GM10266 (cell line): ENCODE data around the gene NAPEPLD.

Experiments
- DNase-seq: peaks from one replicate; pipeline ENCODE4 v3.0.0; 2012; ENCODE audit errors: extremely low spot score
- TF ChIP-seq, protein P1 (sequence below): IDR thresholded peaks from 2 replicates; pipeline ENCODE4 v1.5.1; 2012; ENCODE audit warnings: mild to moderate bottlenecking, low read depth; ENCODE audit not compliant: control insufficient read depth, insufficient read depth; ENCODE audit errors: missing control alignments

Gene NAPEPLD

DNA sequence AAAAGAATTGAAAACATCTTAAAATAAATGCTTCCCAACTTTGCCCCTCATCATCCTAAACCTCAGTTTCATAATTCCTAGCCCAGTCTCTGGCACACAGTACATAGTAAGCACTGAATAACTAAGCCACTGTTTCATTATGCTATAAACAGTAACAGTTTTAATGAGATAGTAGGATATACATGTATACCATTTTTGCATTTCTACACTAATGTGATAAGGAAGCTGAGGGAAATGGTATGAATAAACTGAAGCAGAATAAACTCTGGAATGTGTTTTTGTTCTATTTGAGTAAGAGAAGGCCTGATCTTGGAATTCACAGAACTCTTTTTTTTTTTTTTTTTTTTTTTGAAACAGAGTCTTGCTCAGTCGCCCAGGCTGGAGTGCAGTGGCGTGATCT is 8.8 kb downstream of the NAPEPLD start:
- TF ChIP-seq, protein P1, sequence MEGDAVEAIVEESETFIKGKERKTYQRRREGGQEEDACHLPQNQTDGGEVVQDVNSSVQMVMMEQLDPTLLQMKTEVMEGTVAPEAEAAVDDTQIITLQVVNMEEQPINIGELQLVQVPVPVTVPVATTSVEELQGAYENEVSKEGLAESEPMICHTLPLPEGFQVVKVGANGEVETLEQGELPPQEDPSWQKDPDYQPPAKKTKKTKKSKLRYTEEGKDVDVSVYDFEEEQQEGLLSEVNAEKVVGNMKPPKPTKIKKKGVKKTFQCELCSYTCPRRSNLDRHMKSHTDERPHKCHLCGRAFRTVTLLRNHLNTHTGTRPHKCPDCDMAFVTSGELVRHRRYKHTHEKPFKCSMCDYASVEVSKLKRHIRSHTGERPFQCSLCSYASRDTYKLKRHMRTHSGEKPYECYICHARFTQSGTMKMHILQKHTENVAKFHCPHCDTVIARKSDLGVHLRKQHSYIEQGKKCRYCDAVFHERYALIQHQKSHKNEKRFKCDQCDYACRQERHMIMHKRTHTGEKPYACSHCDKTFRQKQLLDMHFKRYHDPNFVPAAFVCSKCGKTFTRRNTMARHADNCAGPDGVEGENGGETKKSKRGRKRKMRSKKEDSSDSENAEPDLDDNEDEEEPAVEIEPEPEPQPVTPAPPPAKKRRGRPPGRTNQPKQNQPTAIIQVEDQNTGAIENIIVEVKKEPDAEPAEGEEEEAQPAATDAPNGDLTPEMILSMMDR = no peak

DNA sequence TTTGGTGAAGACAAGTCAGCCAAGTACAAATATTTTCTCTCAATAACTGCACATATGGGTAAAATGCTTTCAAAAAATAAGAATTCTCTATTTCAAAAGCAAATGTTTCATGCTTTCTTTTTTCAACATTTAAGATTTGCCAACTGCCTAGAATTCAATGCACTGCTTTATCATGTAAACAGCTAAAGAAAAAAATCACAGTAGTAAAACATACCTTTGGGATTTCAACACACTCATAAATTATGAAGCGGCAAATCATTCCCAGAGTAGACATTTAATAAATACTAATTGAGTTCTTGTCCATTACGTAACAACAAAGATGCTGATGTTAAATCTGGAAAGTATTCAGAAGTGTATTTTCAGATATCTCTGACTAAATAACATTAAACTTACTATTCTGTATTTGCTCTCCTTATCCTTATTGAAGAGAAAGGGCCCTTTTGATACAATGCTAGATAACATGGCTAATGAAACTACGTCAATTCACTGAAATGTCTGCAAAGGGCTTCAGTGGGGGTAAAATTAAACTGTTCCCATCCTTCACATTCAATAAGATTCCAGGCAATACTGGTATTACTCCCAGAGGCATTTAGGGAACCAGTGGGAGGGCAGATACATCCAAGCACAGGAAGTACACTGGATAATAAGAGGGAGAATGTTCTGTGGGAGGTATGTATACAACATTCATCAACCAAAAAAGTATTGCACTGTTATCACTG is 13.9 kb downstream of the NAPEPLD start:
- TF ChIP-seq, protein P1 = no peak
- no peak for DNase-seq

More for the DNA sequence above, 8.8 kb downstream of the NAPEPLD start:
- no peak for DNase-seq

DNA sequence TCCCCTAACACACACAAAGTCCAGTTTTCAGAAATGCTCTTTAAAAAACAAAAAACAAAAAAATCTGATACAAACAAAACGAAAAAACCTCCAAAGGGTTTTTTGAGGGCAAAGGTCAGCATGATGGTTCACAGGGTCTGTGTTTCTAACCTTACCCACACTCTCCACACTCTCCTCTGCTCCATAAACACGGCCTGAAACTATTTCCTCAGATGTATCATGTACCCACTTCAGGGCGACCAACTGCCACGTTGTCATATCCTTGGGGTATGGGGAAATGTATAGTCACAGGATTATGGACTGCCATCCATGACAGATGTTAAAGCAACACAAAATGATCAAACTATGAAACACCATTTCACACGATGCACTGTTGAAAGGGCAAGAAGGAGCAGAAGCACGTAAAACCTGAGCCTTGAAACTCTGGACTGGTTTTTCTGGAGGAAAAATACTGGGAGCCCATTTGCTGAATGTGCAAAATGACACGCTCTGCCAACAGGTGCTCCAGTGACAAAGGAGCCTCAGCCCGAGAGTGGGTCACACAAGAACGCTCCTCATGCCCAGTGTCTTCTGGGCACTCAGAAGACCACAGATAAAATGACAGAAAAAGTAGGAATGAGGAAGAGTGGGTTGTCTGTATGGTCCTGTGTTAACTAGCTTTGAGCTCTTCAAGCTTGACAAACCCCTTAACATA is 15.8 kb downstream of the NAPEPLD start:
- DNase-seq = no peak
- TF ChIP-seq, protein P1 = no peak

DNA sequence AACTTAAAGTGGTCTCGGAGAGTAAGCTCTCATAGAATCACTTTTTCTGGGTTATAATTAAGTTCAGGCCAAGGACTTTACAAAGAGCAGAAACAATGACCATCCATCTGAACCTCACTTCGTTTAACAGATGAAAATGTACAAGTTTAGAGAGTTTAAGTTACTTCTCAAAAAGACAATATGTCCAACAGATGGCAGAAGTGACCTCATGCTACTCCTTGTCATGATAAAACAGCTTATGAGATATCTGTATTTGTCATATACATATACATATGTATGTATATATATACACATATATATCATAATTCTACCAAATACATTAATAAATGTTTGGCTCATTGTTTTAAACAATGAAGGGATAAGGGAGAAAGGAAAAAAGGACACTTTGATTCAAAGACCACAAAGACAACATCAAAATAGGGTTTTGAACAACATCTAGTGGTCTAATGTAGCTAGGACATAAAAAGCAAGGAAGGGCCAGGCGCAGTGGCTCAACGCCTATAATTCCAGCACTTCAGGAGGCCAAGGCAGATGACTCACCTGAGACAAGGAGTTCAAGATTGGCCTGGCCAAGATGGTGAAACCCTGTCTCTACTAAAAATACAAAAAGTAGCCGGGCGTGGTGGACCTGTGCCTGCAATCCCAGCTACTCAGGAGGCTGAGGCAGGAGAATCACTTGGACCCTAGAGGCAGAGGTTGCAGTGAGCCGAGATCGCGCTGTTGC is 17.8 kb downstream of the NAPEPLD start:
- no peak for DNase-seq
- TF ChIP-seq, protein P1 = no peak

DNA sequence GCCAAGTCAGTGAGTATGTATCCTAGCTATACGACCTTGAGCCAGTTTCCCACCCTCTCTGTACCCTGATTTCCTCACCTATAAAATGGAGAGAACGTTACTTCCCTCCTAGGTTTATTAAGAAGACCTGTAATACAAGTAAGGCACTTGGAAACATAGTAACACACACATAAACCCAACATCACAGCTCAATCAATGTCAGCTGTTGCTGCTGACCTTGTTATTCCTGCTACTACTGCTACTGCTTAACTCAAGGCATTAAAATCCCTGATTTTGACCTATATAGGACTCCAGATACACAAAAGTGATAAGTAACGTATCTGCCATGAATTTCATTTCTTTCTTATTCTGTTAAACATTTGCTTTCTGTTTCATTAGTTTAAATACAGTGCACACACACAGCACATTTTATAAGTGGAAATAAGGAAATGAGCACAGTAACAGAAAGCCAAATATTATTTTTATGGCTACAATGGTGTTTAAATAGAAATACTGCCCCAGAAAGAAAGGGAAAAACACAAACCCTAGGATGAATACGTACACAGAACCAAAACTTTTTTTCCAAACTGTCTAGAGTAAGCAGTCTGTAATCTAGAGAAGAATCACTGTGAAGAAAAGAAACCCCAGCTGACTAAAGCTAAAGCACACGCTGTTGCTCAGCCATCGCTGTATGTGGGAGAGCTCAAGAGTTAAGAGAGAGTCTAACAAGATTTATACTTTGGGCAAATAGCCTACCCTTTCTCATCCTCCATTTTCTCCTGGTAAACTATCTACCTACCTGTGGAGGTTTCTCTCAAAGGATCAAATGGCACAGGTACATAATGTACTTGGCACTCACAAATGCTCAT is 19.0 kb downstream of the NAPEPLD start:
- DNase-seq = no peak
- TF ChIP-seq, protein P1 = no peak

DNA sequence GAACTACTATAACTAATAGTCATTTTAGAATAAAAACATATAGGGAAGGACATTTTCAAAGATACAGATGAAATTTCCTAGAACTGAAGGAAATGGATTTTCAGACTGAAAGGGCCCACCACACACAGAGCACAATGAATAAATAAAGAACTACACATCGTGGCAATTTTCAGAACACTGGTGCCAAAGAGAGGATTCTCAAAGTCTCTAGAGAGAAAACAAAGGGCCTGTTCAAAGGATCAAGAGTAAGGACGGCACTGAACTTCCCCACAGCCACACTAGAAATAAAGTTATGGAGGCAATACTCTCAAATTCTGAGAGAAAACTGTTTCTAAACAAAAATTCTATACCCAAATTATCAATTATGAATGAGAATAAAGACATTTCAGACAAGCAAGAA is 21.9 kb downstream of the NAPEPLD start:
- DNase-seq = no peak
- TF ChIP-seq, protein P1 = no peak
